Loucy (cell line): ENCODE results near the gene TMPRSS15.

Experiments used
- CTCF ChIP-seq: fragments of 200-600 bp; sonication (generic); conservative IDR thresholded peaks from 2 replicates; pipeline ENCODE4 v1.5.1; 2014; ENCODE audit warnings: mild to moderate bottlenecking, antibody characterized with exemption, low read length
- EZH2phosphoT487 ChIP-seq: fragments of 200-600 bp; IDR thresholded peaks from 2 replicates; pipeline ENCODE4 v1.6.1; 2018; ENCODE audit warnings: antibody characterized with exemption, mild to moderate bottlenecking, moderate library complexity, borderline replicate concordance

GRCh38 chr21:18251065-18251464, 152.5 kb downstream of the TMPRSS15 start:
- no peak for TF ChIP-seq CTCF
- no peak for TF ChIP-seq EZH2phosphoT487
